ENCODE data around the gene CHAF1A. TPM values are rescaled to one million over a fixed set of nuclear protein-coding genes. Genes with fewer than 3 reads are reported as not detected.

The CHAF1A gene
- total and polyA plus RNA-seq, 2 of the 8 experiments (the other 6 are each of a cell fraction or from before 2014, with no cell fraction given) = 122 to 147 TPM

- Histone ChIP-seq H3K14ac (ENCODE audit: insufficient read length) (no peak within 1 kb of the TSS), H3K79me1 (ENCODE audit: low read depth, low read length) (peaks cover 23% of the 10 kb centered on the region), H2BK5ac (ENCODE audit: low read depth, low read length) (peak within 1 kb of the TSS; percentile 39; the same call in 1 of the 2 replicates), H2BK15ac (ENCODE audit: low read length) (no peak within 1 kb of the TSS), H2AK5ac (ENCODE audit: low read depth, low read length) (peak within 1 kb of the TSS; percentile 59; the same call in 1 of the 2 replicates), H3K4me1 (replicated peaks in 1 of 4; ENCODE audit: control insufficient read depth in 3 of 4, insufficient read depth in 4 of 4, low read length in 3 of 4) (peaks cover 0 to 9% (median 4%) of the 10 kb centered on the region in 4 experiments; a peak in 4 of 7 replicates), H3K23ac (ENCODE audit: insufficient read length) (no peak within 1 kb of the TSS), H3K23me2 (ENCODE audit: low read depth, low read length) (peaks cover 12% of the 10 kb centered on the region), H2AFZ (ENCODE audit: low read length) (no peak within 1 kb of the TSS), H2BK20ac (ENCODE audit: low read length) (no peak within 1 kb of the TSS), H3K27ac (ENCODE audit: low read depth, low read length) (peak within 1 kb of the TSS; percentile 40; the same call in 1 of the 2 replicates), H4K91ac (replicated peaks; ENCODE audit: insufficient read length, low read length) (peak within 1 kb of the TSS; percentile 83), H2BK120ac (replicated peaks; ENCODE audit: low read depth, low read length) (no peak within 1 kb of the TSS), H4K5ac (ENCODE audit: insufficient read length, low read depth, low read length) (no peak within 1 kb of the TSS), H3K9ac (replicated peaks in 1 of 4; ENCODE audit: extremely low read depth in 1 of 4, low read depth in 3 of 4, low read length in 3 of 4) (peak within 1 kb of the TSS; percentile 61 to 94 (median 81)), H3K79me2 (ENCODE audit: control insufficient read depth in 1 of 2, insufficient read depth in 2 of 2, low read length in 2 of 2) (peaks cover 31 to 72% of the 10 kb centered on the region in 2 experiments), H4K20me1 (replicated peaks in 1 of 2; ENCODE audit: control insufficient read depth in 1 of 2, insufficient read depth in 2 of 2, low read length in 2 of 2) (peaks cover 15 to 22% of the 10 kb centered on the region in 2 experiments), H3K4ac (replicated peaks; ENCODE audit: insufficient read length, low read depth, low read length) (no peak within 1 kb of the TSS), H3K4me3 (ENCODE audit: extremely low read depth in 1 of 4, insufficient read depth in 2 of 4, low read depth in 3 of 4, low read length in 4 of 4) (peak within 1 kb of the TSS; percentile 58 to 93 (median 82)), H3K18ac (ENCODE audit: extremely low read depth, low read length) (no peak within 1 kb of the TSS; the same call in none of the 2 replicates), H3K9me3 (ENCODE audit: insufficient read depth in 2 of 2, low read depth in 1 of 2, low read length in 1 of 2) (no peaks in the 10 kb centered on the region), H3K56ac (replicated peaks; ENCODE audit: insufficient read length, low read depth, low read length) (peak within 1 kb of the TSS; percentile 8), H2BK12ac (ENCODE audit: low read depth, low read length) (peak within 1 kb of the TSS; percentile 85; the same call in 1 of the 2 replicates), H3K4me2 (ENCODE audit: insufficient read depth in 1 of 2, low read depth in 2 of 2, low read length in 2 of 2) (peak within 1 kb of the TSS; percentile 94 to 98), H3K27me3 (replicated peaks in 1 of 4; ENCODE audit: control insufficient read depth in 3 of 4, extremely low read depth in 1 of 4, insufficient read depth in 3 of 4, low read length in 3 of 4) (no peaks in the 10 kb centered on the region), H4K8ac (ENCODE audit: extremely low read depth, insufficient read depth, low read length) (peak within 1 kb of the TSS; percentile 79; the same call in 1 of the 2 replicates), H3K36me3 (ENCODE audit: control insufficient read depth in 2 of 4, insufficient read depth in 4 of 4, low read length in 3 of 4) (peaks cover 0 to 3% (median 0%) of the 10 kb centered on the region in 4 experiments; a peak in 2 of 8 replicates)
- POLR2A ChIA-PET (ENCODE audit: partially characterized antibody) = interaction anchor here (0.6 to 49.6 kb wide), 12 partner anchors 10 to 788 kb away, joined by 3 to 1590 read pairs (median 4); partner anchors contain the start of genes STAP2 and UBXN6
- FAIRE-seq = no peak
- DNase-seq (ENCODE audit: low read depth in 1 of 2, low spot score in 2 of 2) = peak; percentile 83 to 95
- WGBS, 2 experiments (ENCODE audit: extremely low coverage in 1 of 2, insufficient coverage in 1 of 2, insufficient read length in 1 of 2, insufficient replicate concordance in 2 of 2, low coverage in 1 of 2, low lambda C conversion rate in 2 of 2, missing lambda C conversion rate in 1 of 2) = 3% methylated on average over 22 of the region's 90 CpGs; no CpG with 5 or more reads in 1 of the 2 experiments
- CTCF ChIA-PET (ENCODE audit: partially characterized antibody) = interaction anchor here (0.6 to 3.3 kb wide), 22 partner anchors 9 to 903 kb away, joined by 3 to 38 read pairs (median 4); no protein-coding TSS in a partner anchor
- TF ChIP-seq BCL11A (IDR thresholded peaks at IDR 0.05; ENCODE audit: low read depth in 2 of 2, low read length in 2 of 2) (no peak), CHD1 (IDR thresholded peaks at IDR 0.05; ENCODE audit: low read depth, low read length) (no peak), RNF2 (IDR thresholded peaks at IDR 0.05; ENCODE audit: borderline replicate concordance, low read depth, low read length, missing control alignments, poor library complexity, severe bottlenecking) (no peak), CREB1 (IDR thresholded peaks at IDR 0.05) (peak; percentile 85), FOSL1 (IDR thresholded peaks at IDR 0.05; ENCODE audit: insufficient read depth, low read depth, low read length) (no peak), GTF2F1 (IDR thresholded peaks at IDR 0.05; ENCODE audit: borderline replicate concordance, low read depth, low read length) (no peak), MAX (IDR thresholded peaks at IDR 0.05) (peak; percentile 87)
These were observed 2.1 kb upstream of the CHAF1A start, which contains the start of gene SH3GL1 for GRCh38 chr19:4400135-4400936. Gene SH3GL1, minus strand, starts transcription at chr19:4400547. Its CDS starts 179 bp downstream, at chr19:4400368.
